Dendritic cell treated with granulocyte-macrophage colony-stimulating factor and Interleukin-4, amounts not matched to agents 40 ng/mL and 50 ng/mL, for 4 days (primary cell): ENCODE measurements around the gene KCNF1.

Experiments
- H3K27ac Mint-ChIP-seq: one replicate; pipeline ENCODE4 v1.8.0; 2022; ENCODE audit warnings: mild to moderate bottlenecking, mixed read lengths
- H3K27me3 Mint-ChIP-seq: one replicate; pipeline ENCODE4 v1.8.0; 2022; ENCODE audit warnings: mild to moderate bottlenecking, mixed read lengths
- H3K36me3 Mint-ChIP-seq: one replicate; pipeline ENCODE4 v1.8.0; 2022; ENCODE audit warnings: low read depth, mixed read lengths
- H3K4me1 Mint-ChIP-seq: one replicate; pipeline ENCODE4 v1.8.0; 2022; ENCODE audit warnings: low read depth, mixed read lengths
- H3K4me3 Mint-ChIP-seq: one replicate; pipeline ENCODE4 v1.8.0; 2022; ENCODE audit warnings: mild to moderate bottlenecking, moderate library complexity, mixed read lengths
- H3K9me3 Mint-ChIP-seq: one replicate; pipeline ENCODE4 v1.8.0; 2022; ENCODE audit warnings: mixed read lengths
- intact Hi-C: fragments of 100-400 bp; cut with micrococcal nuclease; formaldehyde crosslinking; loops from one replicate; pipeline ENCODE4 v1.15.0; 2022

KCNF1 gene

DNA sequence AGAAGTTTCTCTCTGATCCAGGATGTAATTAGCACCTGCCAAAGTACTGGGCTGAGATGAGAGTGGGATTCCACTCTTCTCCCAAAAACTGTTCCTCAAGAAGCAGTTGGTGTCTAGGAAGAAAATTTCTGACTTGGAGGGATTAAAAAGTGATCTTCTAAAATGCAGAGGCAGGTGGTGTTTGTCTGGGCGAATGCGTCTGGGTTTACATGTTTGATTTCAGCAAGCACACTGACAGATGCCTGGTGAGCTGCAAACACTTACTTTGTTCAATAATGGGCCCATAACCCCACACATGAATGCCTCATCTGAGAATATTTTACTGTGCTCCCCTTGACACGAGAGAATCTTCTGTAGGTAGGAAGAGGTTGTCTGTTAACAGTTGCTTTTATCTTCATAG is 24.3 kb upstream of the KCNF1 start:
- H3K27me3 Mint-ChIP-seq = peaks cover 54% of the 10 kb centered on the region
- H3K9me3 Mint-ChIP-seq = no peaks in the 10 kb centered on the region
- intact Hi-C loops = no loop called here
- no peaks in the 10 kb centered on the region for H3K36me3 Mint-ChIP-seq
- no peak overlapping the region for H3K4me3 Mint-ChIP-seq
- no peak overlapping the region for H3K27ac Mint-ChIP-seq
- no peaks in the 10 kb centered on the region for H3K4me1 Mint-ChIP-seq

DNA sequence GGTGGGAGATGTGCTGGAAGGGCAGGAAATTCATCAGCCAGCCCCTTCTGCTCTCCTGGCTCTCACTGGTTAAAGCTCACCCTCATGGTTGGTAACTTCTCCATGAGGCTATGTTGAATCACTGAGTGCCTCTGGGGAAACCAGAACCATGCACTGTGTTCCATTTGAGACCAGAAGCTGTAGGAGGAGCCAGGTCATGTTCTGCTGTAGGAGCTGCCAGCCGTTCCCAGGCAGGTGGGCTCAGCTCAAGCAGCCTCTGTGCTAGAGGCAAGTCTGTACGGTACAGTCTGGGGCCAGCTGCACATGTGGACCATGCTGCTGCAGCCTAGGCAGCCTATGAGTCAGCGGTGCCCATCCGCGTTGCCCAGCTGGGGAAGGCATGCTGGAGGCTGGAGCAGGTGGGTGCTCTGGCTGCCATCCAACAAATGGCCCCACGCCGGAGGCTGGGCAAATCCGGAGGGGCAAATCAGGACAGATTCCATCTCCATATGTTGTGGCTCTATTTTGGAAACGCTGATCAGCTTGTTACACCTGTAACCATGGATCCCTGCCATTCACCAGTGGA is 22.0 kb upstream of the KCNF1 start:
- H3K27ac Mint-ChIP-seq = no peak overlapping the region
- H3K9me3 Mint-ChIP-seq = no peaks in the 10 kb centered on the region
- no peaks in the 10 kb centered on the region for H3K36me3 Mint-ChIP-seq
- intact Hi-C loops = no loop called here
- H3K4me3 Mint-ChIP-seq = no peak overlapping the region
- H3K27me3 Mint-ChIP-seq = peaks cover 61% of the 10 kb centered on the region
- no peaks in the 10 kb centered on the region for H3K4me1 Mint-ChIP-seq

GRCh38 chr2:10890706-10891270 is 20.9 kb upstream of the KCNF1 start:
- Mint-ChIP-seq H3K27me3 (peaks cover 61% of the 10 kb centered on the region), H3K4me3 (no peak overlapping the region), H3K9me3 (no peaks in the 10 kb centered on the region), H3K27ac (no peak overlapping the region), H3K36me3 (no peaks in the 10 kb centered on the region), H3K4me1 (no peaks in the 10 kb centered on the region)
- intact Hi-C loops = no loop called here

GRCh38 chr2:10891390-10891789 is 20.3 kb upstream of the KCNF1 start:
- Mint-ChIP-seq H3K27ac (no peak overlapping the region), H3K9me3 (no peaks in the 10 kb centered on the region), H3K36me3 (no peaks in the 10 kb centered on the region), H3K4me3 (no peak overlapping the region), H3K4me1 (no peaks in the 10 kb centered on the region), H3K27me3 (peaks cover 62% of the 10 kb centered on the region)
- intact Hi-C loops = no loop called here

- intact Hi-C loops = no loop called here
- Mint-ChIP-seq H3K4me1 (no peaks in the 10 kb centered on the region), H3K27ac (no peak overlapping the region), H3K9me3 (no peaks in the 10 kb centered on the region), H3K4me3 (no peak overlapping the region), H3K36me3 (no peaks in the 10 kb centered on the region), H3K27me3 (peaks cover 59% of the 10 kb centered on the region)
Measured at GRCh38 chr2:10891848-10892247, 19.9 kb upstream of the KCNF1 start.

- Mint-ChIP-seq H3K4me1 (no peaks in the 10 kb centered on the region), H3K9me3 (no peaks in the 10 kb centered on the region), H3K27ac (no peak overlapping the region), H3K4me3 (no peak overlapping the region), H3K27me3 (peaks cover 58% of the 10 kb centered on the region), H3K36me3 (no peaks in the 10 kb centered on the region)
- intact Hi-C loops = no loop called here
Measured at GRCh38 chr2:10892316-10892715, 19.4 kb upstream of the KCNF1 start.

GRCh38 chr2:10892796-10893350 is 18.9 kb upstream of the KCNF1 start:
- Mint-ChIP-seq H3K9me3 (no peaks in the 10 kb centered on the region), H3K4me1 (no peaks in the 10 kb centered on the region), H3K4me3 (no peak overlapping the region), H3K27me3 (peaks cover 55% of the 10 kb centered on the region), H3K27ac (no peak overlapping the region), H3K36me3 (no peaks in the 10 kb centered on the region)
- intact Hi-C loops = no loop called here

GRCh38 chr2:10894264-10894935 is 17.3 kb upstream of the KCNF1 start:
- H3K27ac Mint-ChIP-seq = no peak overlapping the region

DNA sequence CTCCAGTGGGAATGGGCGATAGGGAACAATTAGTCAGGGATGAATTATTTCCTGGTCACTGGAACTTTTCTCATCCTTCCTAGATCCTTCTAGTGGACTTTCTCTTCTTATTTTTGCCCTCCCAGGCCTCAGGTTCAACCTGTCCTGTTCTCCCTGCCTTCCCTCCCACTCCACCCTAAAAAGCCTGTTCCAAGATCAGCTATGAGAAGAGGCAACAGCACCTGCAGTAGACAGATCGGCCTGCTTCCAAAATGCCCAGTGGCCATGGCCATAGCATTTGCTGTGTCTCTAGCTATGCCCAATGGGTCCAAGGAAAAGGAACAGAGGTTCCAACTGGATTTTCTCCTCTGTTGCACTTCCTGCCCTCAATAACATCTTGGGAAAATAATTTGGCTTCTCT is 16.5 kb upstream of the KCNF1 start:
- H3K36me3 Mint-ChIP-seq = no peaks in the 10 kb centered on the region
- peaks cover 47% of the 10 kb centered on the region for H3K27me3 Mint-ChIP-seq
- peaks cover 2% of the 10 kb centered on the region for H3K4me1 Mint-ChIP-seq

More at GRCh38 chr2:10894264-10894935, 17.3 kb upstream of the KCNF1 start:
- H3K9me3 Mint-ChIP-seq = no peaks in the 10 kb centered on the region
- H3K4me3 Mint-ChIP-seq = no peak overlapping the region
- peaks cover 48% of the 10 kb centered on the region for H3K27me3 Mint-ChIP-seq
- no peaks in the 10 kb centered on the region for H3K36me3 Mint-ChIP-seq
- H3K4me1 Mint-ChIP-seq = no peaks in the 10 kb centered on the region
- intact Hi-C loops = no loop called here

GRCh38 chr2:10897956-10898355 is 13.8 kb upstream of the KCNF1 start:
- no peaks in the 10 kb centered on the region for H3K9me3 Mint-ChIP-seq
- no peak overlapping the region for H3K27ac Mint-ChIP-seq
- peaks cover 32% of the 10 kb centered on the region for H3K27me3 Mint-ChIP-seq
- H3K36me3 Mint-ChIP-seq = no peaks in the 10 kb centered on the region
- H3K4me1 Mint-ChIP-seq = peaks cover 10% of the 10 kb centered on the region
- H3K4me3 Mint-ChIP-seq = no peak overlapping the region
- intact Hi-C loops = no loop called here

More for the DNA sequence above, 16.5 kb upstream of the KCNF1 start:
- no peak overlapping the region for H3K4me3 Mint-ChIP-seq
- H3K9me3 Mint-ChIP-seq = no peaks in the 10 kb centered on the region
- intact Hi-C loops = no loop called here
- H3K27ac Mint-ChIP-seq = no peak overlapping the region

- Mint-ChIP-seq H3K36me3 (no peaks in the 10 kb centered on the region), H3K27ac (no peak overlapping the region), H3K9me3 (peaks cover 7% of the 10 kb centered on the region), H3K4me1 (peaks cover 10% of the 10 kb centered on the region), H3K27me3 (peaks cover 17% of the 10 kb centered on the region), H3K4me3 (no peak overlapping the region)
- intact Hi-C loops = loop anchor here (1.0 kb wide), 1 partner anchor 65 kb away; no protein-coding TSS in a partner anchor
Measured at GRCh38 chr2:10900216-10901109, 11.3 kb upstream of the KCNF1 start.

DNA sequence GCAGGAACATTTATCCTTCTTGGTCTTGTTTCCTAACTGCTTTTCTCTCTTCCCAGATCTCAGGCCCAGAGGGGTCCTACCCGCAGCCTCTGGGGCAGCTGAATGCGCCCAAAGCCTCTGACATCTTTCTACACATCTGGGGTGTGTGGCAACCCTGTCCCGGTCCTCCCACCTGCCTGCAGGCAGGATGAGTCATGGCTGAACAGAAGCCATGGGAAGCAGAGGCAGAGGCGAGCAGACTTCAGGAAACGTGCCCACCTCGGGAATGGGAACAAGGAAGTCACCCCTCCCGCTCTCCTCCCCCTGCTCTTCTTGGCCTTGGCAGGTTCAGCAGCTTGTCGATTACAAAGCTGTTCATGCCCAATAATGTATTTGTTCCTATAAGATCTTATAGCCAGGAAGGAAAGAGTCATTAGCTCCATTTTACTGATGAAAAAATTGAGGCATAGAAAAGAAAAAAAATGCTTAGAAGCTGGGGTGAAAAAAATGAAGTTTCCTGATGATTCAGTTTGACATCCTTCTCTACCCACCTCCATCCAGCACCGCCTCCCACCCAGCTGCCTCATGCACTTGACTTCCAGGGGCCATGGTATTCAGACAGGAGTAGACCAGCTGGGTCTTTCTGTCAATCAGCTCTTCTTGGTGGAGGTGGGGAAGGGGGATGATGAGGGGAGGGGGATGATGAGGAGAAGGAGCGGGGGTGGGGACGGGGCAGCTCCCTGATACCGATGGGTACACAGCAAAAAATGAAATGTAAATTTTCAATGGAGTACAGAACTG is 10.4 kb upstream of the KCNF1 start:
- Mint-ChIP-seq H3K36me3 (no peaks in the 10 kb centered on the region), H3K27ac (no peak overlapping the region), H3K4me3 (no peak overlapping the region), H3K9me3 (peaks cover 7% of the 10 kb centered on the region), H3K27me3 (peaks cover 13% of the 10 kb centered on the region), H3K4me1 (peaks cover 10% of the 10 kb centered on the region)
- intact Hi-C loops = no loop called here

DNA sequence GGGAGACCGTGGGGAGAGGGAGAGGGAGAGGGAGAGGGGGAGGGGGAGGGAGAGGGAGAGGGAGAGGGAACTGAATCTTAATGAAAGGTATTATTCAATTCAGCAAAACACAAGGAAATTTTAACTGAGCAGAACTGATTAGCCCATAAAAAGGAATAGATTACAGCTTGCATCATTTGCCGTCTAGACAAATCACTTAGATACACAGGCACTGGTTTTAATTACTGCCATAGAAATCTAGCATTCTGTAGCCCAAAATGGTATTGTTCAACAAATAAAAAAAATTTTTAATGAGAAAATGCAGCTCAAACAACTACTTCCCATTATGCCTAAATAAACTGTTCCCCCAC is 7.9 kb upstream of the KCNF1 start:
- intact Hi-C loops = no loop called here
- peaks cover 9% of the 10 kb centered on the region for H3K27me3 Mint-ChIP-seq
- H3K9me3 Mint-ChIP-seq = peaks cover 7% of the 10 kb centered on the region

More for the DNA sequence above, 7.9 kb upstream of the KCNF1 start:
- Mint-ChIP-seq H3K4me1 (peaks cover 10% of the 10 kb centered on the region), H3K27ac (no peak overlapping the region), H3K4me3 (no peak overlapping the region), H3K36me3 (no peaks in the 10 kb centered on the region)
